Kidney (tissue), 14 donors: ENCODE measurements around the gene UBE2D2. TPM values are rescaled to one million over a fixed set of nuclear protein-coding genes. Genes with fewer than 3 reads are reported as not detected.
"Not testable (repeated sequence)": the region's sequence is repeated elsewhere in the genome, so short reads cannot be mapped to it uniquely, and the experiment has no call there.

ENCODE experiments used
- DNase-seq, 5 donors: peaks; one replicate each; pipeline ENCODE4 v3.0.0-alpha.2; 2013 to 2020
- FAIRE-seq: peaks from 2 replicates; lab custom pipeline; 2012; peaks lifted over from hg19 to GRCh38; lab: Jason Lieb, UNC
- H3K27ac ChIP-seq, 2 donors: one replicate each; pipeline ENCODE4 v1.7.0; 2013; ENCODE audit warnings: low read depth in 2 of 2, low read length in 2 of 2, inconsistent platforms in 1 of 2
- H3K27me3 ChIP-seq: one replicate; pipeline ENCODE4 v1.7.1; 2013; ENCODE audit warnings: low read length, inconsistent platforms; ENCODE audit not compliant: control insufficient read depth, insufficient read depth
- H3K36me3 ChIP-seq, 3 donors: one replicate each; pipeline versions ENCODE4 v1.7.0 to v1.7.1; 2013; ENCODE audit warnings: low read length in 3 of 3, control low read depth in 1 of 3, inconsistent platforms in 1 of 3; ENCODE audit not compliant: insufficient read depth in 3 of 3, control insufficient read depth in 2 of 3
- H3K4me1 ChIP-seq, 3 donors: one replicate each; pipeline versions ENCODE4 v1.7.0 to v1.7.1; 2013; ENCODE audit warnings: low read length in 3 of 3, inconsistent platforms in 1 of 3, low read depth in 1 of 3; ENCODE audit not compliant: control insufficient read depth in 2 of 3, insufficient read depth in 2 of 3
- H3K4me3 ChIP-seq, 3 donors: one replicate each; pipeline versions ENCODE4 v1.7.0 to v1.8.1; 2013; ENCODE audit warnings: low read length in 3 of 3, control low read depth in 1 of 3, inconsistent platforms in 1 of 3
- H3K9ac ChIP-seq, 3 donors: one replicate each; pipeline versions ENCODE4 v1.7.0 to v1.7.1; 2013; ENCODE audit warnings: low read length in 3 of 3, control low read depth in 1 of 3, inconsistent platforms in 1 of 3
- H3K9me3 ChIP-seq, 3 donors: one replicate each; pipeline versions ENCODE4 v1.7.0 to v1.7.1; 2013; ENCODE audit warnings: low read length in 3 of 3, control low read depth in 1 of 3, inconsistent platforms in 1 of 3; ENCODE audit not compliant: control insufficient read depth in 2 of 3, insufficient read depth in 1 of 3
- CTCF ChIP-seq: IDR thresholded peaks from 3 replicates; pipeline ENCODE4 v1.5.1; 2012; ENCODE audit warnings: mild to moderate bottlenecking, moderate library complexity, borderline replicate concordance; ENCODE audit not compliant: insufficient read depth; ENCODE audit errors: extremely low read depth
- intact Hi-C: fragments of 100-400 bp; cut with DNase I; formaldehyde crosslinking; loops from one replicate; pipeline ENCODE4 v1.11.1; 2022
- polyA plus RNA-seq: library from polyadenylated mRNA; stranded (reverse); fragments of 350-450 nt; fragmentation: Illumina TruSeq; extraction: RNeasy Lipid Tissue Mini Kit (QIAGEN cat#74804); gene quantifications from one replicate; pipeline ENCODE4 v1.2.3, GENCODE V29; 2014; ENCODE audit warnings: low read depth, low replicate concordance; ENCODE audit not compliant: insufficient read depth
- total RNA-seq: library from RNA; stranded (reverse); fragmentation: NEBNext Ultra II Directional; extraction: Animal tissue kit (Norgen Biotek cat#: 25700); gene quantifications from one replicate; pipeline ENCODE4 v1.2.1, GENCODE V29; 2021
- donor health status: control.
- donor health status: control.
- donor health status: control.
- donor health status: control.
- donor health status: control.
- donor health status: DM: yes; HTN: yes; CAD: no.
- donor health status: Normal renal cell carcinoma (clear cell type).

Gene UBE2D2
- total and polyA plus RNA-seq, 2 donors from 2014 or later: 118 to 131 TPM

DNA sequence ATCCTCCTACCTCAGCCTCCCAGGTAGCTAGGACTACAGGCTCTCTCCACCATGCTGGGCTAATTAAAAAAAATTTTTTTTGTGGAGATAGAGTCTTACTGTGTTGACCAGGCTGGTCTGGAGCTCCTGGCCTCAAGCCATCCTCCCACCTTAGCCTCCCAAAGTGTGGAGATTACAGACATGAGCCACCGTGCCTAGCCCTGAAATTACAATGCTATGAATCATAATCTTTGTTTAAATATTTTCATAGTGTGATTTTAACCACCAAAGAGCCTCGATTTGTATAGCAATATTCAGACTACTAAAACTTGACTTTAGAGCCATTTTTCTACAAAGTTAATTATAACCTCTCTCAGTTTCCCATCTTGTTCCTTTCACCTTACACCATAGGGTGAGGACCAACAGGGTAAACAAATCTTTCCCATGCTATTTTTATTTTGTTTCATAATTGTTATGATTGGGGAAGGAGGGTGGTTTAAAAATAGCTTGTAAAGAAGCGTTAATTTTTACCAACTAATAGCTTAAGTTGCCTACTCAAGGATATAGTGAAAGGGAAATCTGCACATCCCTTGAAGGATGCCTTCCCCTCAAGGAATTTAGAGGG is 32.7 kb downstream of the UBE2D2 start:
- Histone ChIP-seq H3K36me3 (no peaks in the 10 kb centered on the region), H3K9me3 (no peaks in the 10 kb centered on the region), H3K4me1 (peaks cover 0 to 3% (median 0%) of the 10 kb centered on the region in 3 donors), H3K27ac (no peak overlapping the region), H3K27me3 (no peaks in the 10 kb centered on the region), H3K9ac (no peak overlapping the region), H3K4me3 (no peak overlapping the region)
- intact Hi-C loops: no loop called here
- no peak for DNase-seq
- FAIRE-seq: no peak
- no peak for TF ChIP-seq CTCF

- no peak for DNase-seq
- no peak for FAIRE-seq
- H3K4me3 ChIP-seq: no peak overlapping the region
- no peak overlapping the region for H3K27ac ChIP-seq
- peaks cover 0 to 13% (median 4%) of the 10 kb centered on the region in 3 donors for H3K36me3 ChIP-seq
- H3K4me1 ChIP-seq: peaks cover 0 to under 1% (median 0%) of the 10 kb centered on the region in 3 donors
- no peak overlapping the region for H3K9ac ChIP-seq
- intact Hi-C loops: no loop called here
- H3K27me3 ChIP-seq: no peaks in the 10 kb centered on the region
- no peaks in the 10 kb centered on the region for H3K9me3 ChIP-seq
- no peak for TF ChIP-seq CTCF
Measured at GRCh38 chr5:139597134-139597533, 36.0 kb downstream of the UBE2D2 start.

DNA sequence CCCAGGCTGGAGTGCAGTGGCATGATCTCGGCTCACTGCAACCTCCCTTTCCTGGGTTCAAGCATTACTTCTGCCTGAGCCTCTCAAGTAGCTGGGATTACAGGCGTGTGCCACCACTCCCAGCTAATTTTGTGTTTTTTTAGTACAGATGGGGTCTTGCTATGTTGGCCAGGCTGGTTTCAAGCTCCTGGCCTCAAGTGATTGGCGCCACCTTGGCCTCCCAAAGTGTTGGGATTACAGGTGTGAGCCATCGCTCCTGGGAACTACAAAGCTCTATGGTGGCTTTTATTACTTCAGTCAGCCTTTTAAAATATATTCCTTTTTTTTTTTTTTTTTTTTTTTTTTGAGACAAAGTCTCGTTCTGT is 37.4 kb downstream of the UBE2D2 start:
- H3K36me3 ChIP-seq: peaks cover 0 to 19% (median 6%) of the 10 kb centered on the region in 3 donors
- H3K4me1 ChIP-seq, FAIRE-seq, intact Hi-C loops, H3K27me3 ChIP-seq, DNase-seq, H3K9me3 ChIP-seq, H3K27ac ChIP-seq, H3K9ac ChIP-seq, H3K4me3 ChIP-seq: not testable (repeated sequence)

GRCh38 chr5:139600336-139600949 is 39.3 kb downstream of the UBE2D2 start:
- TF ChIP-seq CTCF: no peak
- no peak overlapping the region for H3K9ac ChIP-seq
- peaks cover 0 to 19% (median 6%) of the 10 kb centered on the region in 3 donors for H3K36me3 ChIP-seq

More at GRCh38 chr5:139600336-139600949, 39.3 kb downstream of the UBE2D2 start:
- H3K27ac ChIP-seq: no peak overlapping the region
- H3K27me3 ChIP-seq: no peaks in the 10 kb centered on the region
- intact Hi-C loops: no loop called here
- H3K4me1 ChIP-seq: no peaks in the 10 kb centered on the region
- FAIRE-seq (no peak), DNase-seq (no peak)
- no peaks in the 10 kb centered on the region for H3K9me3 ChIP-seq
- no peak overlapping the region for H3K4me3 ChIP-seq
